Transverse colon (tissue), 4 donors: ENCODE results near the gene DRAM2.

Experiments
- CTCF ChIP-seq, 5 experiments: fragments of 200-600 bp in 3 of 5; fragments of 450-650 bp in 2 of 5; sonication (generic) in 3 of 5; IDR thresholded peaks; 1 replicate in 2 of 5; 2 replicates in 3 of 5; pipeline ENCODE4 v1.5.1; 2016 to 2017; ENCODE audit warnings: antibody characterized with exemption in 5 of 5, inconsistent platforms in 3 of 5, mild to moderate bottlenecking in 2 of 5, moderate library complexity in 1 of 5
- POLR2A ChIP-seq: fragments of 450-650 bp; IDR thresholded peaks from one replicate; pipeline ENCODE4 v1.6.1; 2016; ENCODE audit warnings: antibody characterized with exemption, mild to moderate bottlenecking, moderate library complexity
- POLR2AphosphoS5 ChIP-seq, 3 donors: sonication (generic); formaldehyde crosslinking; IDR thresholded peaks; one replicate each; pipeline ENCODE4 v1.6.1; 2016; ENCODE audit warnings: antibody characterized with exemption in 3 of 3

- TF ChIP-seq POLR2AphosphoS5 (IDR thresholded peaks at IDR 0.05) (no peak), CTCF (IDR thresholded peaks at IDR 0.05) (no peak), POLR2A (no peak)
These were observed 23.4 kb downstream of the DRAM2 start for GRCh38 chr1:111116496-111116895.
